Activated T-cell treated with anti-CD3 and anti-CD28 coated beads for 1 hour (primary cell): Measurements from ENCODE around the gene B9D2.
A peak's percentile ranks its signal among the peaks of the same experiment; 100 is the strongest.

Experiments used
- DNase-seq: peaks from one replicate; pipeline ENCODE4 v3.0.0-alpha.2; 2020; ENCODE audit warnings: low read depth

The B9D2 gene

DNA sequence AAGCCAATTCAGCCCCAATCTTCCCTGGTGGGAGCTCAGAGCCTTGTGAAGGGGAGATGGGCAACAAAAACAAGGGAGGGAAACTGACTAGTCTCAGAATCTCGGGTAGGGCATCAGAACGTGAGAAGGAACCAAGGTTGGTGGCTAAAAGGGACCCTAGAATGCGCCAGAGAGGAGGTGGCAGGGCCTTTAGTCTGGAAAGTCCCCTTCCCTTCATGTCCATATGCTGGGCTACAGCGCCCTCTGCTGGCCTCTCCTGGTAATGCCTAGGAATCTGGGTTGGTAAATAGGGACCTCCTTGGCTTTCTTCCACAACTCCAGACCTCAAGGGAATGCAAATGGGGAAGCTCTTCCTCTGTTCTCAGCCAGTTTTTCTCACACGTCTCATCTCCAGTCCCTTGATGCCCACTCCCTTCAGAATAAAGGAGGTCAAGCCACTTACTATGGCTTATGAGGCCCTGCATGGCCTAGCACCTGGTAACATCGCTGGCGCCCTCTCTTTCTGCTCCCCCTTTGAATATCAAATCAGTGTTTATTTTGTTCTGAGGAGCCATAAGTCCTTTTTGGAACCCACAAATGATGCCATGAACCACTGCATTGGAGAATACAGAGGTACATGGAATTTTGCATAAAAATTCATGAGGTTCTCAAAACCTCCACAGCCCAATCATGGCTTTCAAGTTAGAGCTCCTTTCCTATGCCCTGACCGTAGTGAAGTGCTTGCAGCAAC is 55.3 kb downstream of the B9D2 start:
- DNase-seq: peak; percentile 98

DNA sequence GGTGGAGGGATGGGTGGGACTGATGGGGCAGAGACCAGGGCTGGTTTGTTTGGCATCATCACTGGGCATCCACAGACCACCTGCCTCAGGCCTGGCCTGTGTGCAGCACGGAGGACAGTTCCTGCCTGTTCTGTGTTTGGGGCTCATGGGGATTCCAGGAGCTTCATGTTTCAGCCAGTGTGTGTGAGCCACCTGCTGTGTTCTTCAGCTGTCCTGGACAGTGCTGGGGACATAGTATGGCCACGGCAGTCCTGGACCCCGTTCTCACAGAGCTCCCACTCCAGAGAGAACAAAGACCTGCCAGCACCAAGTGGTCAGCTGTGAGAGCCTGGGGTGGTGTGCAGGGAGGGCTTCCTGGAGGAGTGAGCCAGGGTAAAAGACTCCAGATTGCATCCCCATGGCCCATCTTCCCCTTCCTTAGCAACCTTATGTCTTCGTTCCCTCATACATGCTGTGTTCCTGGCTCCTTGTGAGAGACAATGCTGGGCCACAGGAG is 55.9 kb downstream of the B9D2 start:
- no peak for DNase-seq

DNA sequence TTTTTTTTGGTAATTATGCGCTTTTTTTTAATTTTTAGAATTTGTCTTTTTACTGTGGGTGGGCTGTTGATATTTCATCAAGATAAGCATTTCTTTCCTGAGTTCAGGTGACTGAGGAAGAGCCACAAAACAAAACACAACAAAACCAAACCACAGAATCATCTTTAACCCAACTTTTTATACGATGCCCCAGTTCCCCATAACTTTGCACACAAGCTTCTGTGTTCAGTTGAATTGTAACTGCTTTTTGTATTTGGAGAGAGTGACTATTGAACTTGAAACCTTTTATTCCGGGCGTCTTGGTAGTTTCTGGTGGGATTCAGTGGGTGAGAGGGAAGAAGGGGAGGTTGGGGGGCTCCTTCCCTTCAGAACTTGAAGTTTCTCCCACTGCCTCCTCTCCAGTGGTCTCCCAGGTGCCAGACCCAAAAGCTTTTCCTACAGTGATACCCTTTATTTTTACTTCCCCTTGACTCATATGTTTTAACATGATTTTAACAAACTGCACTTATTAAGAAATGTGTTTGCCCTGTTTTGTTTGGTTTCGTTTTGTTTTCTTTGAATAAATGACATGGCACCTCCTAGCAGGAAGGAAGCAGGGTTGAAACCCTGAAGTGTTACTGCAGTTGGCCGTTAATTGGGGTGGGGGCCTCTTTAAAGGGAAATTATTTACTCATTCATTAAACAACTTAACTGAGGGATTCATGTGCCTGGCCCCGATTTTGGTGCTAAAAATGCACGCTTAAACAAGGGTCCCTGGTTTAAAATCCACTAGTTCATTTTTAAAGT is 56.7 kb downstream of the B9D2 start:
- DNase-seq: no peak

DNA sequence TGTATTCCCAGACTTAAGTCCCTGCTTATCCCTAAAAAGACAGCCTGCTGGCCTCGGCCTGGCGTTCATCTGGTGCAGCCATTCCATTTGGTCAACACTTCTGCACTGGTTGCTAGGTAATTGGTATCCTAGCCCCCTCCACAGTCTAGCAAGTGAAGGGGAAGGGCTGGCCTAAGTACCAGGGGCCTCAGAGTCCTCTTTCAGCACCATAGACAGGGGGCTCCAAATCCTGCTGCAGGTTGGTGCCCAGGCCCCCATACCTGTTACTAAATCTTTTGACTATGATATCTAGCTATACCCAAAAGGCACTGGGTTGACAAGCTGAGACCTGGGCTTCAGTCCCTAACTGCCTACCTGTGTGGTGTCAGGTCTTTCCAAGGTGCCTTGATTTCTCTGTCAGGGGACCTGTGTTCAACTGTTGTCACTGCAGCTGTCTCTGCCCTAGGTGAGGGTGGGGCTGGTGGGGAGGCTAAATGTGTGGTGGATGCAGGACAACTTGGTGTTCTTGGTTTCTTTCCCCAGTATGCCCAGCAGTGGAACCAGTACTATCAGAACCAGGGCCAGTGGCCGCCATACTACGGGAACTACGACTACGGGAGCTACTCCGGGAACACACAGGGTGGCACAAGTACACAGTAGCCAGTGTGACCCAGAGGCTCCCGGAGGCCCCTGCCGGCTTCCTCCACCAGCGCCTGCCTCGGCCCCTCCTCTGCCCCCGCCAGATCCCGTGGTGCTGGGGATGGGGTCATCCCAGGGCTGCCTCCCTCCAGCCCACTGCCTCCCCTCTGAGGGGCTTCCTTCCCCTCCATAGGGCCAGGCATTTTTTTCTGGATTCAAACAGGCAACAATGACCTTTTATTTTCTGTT is 57.8 kb downstream of the B9D2 start:
- no peak for DNase-seq

DNA sequence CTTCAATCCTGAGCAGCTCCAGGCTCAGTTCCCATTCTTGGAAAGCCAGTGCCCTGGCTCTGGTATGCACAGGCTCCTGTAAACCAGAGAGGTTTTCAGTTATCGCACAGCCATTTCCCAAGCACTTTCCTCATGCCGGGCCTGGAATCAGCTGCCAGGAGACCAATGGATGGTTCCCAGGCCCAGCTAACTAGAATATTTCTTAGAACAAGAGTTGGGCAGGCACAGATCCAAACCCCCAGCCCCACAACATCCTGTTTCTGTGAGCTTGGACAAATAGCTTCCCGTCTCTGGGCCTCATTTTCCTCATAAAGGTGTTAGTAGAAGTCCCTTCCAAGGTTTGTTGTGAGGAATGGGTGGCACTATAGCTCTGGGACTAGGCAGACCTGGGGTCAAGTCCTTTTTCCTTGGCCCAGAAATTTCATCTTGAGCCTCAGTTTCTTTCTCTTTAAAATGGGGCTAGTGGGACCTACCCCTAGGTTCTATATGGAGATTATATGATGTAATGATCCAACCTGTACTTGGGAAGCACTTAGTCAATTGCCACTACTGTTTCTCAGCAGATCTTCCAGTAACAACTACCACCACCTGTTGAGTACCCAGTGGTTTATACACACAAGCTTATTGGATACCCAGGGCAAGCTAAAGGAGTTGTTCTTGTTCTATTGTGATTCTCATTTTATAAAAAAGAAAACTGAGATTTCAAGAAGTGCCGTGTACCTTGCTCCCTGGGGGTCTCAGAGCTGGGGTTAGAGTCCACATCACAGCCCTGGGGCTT is 59.1 kb downstream of the B9D2 start:
- no peak for DNase-seq
